ENCODE results near the gene ANKRD12.

DNA sequence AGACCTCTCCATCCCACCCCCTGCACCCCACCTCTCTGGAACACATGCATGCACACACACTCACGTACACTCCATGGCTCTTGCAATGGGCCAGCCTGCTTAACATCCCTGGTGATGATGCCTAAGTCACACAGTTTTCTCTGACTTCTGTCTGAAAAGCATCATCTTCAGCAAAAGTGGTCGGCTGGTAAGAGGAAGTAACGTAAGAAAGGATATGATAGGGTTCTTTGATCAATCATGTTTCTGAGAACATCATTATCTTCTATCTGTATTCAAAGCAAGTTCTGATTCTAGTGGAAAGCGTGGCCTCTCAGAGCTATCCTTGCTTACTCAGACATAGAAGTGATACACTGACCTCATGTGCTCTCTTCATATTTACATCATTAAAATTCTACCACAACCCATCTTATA lies 45.5 kb upstream of the ANKRD12 start:
- TF ChIP-seq, protein P1, sequence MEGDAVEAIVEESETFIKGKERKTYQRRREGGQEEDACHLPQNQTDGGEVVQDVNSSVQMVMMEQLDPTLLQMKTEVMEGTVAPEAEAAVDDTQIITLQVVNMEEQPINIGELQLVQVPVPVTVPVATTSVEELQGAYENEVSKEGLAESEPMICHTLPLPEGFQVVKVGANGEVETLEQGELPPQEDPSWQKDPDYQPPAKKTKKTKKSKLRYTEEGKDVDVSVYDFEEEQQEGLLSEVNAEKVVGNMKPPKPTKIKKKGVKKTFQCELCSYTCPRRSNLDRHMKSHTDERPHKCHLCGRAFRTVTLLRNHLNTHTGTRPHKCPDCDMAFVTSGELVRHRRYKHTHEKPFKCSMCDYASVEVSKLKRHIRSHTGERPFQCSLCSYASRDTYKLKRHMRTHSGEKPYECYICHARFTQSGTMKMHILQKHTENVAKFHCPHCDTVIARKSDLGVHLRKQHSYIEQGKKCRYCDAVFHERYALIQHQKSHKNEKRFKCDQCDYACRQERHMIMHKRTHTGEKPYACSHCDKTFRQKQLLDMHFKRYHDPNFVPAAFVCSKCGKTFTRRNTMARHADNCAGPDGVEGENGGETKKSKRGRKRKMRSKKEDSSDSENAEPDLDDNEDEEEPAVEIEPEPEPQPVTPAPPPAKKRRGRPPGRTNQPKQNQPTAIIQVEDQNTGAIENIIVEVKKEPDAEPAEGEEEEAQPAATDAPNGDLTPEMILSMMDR (IDR thresholded peaks at IDR 0.05): no peak
- TF ChIP-seq EP300 (IDR thresholded peaks at IDR 0.05) (no peak), POLR2AphosphoS5 (IDR thresholded peaks at IDR 0.05) (no peak)

Data from upper lobe of left lung (tissue), 4 donors.